HG02885 (cell line): ENCODE results near the gene NCF4.

Source experiments
- ATAC-seq: cut with Tn5 transposase; IDR thresholded peaks from one replicate; pipeline ENCODE4 v1.9.1; 2021; ENCODE audit warnings: mild to moderate bottlenecking; ENCODE audit not compliant: unreplicated experiment, poor library complexity

The NCF4 gene

GRCh38 chr22:36863281-36863680 lies 2.5 kb downstream of the NCF4 start:
- no peak for ATAC-seq

GRCh38 chr22:36863979-36864378 lies 3.2 kb downstream of the NCF4 start:
- ATAC-seq = no peak

GRCh38 chr22:36864454-36865215 lies 3.8 kb downstream of the NCF4 start:
- ATAC-seq = no peak

GRCh38 chr22:36865346-36865745 lies 4.5 kb downstream of the NCF4 start:
- ATAC-seq = no peak

GRCh38 chr22:36867695-36868094 lies 6.9 kb downstream of the NCF4 start:
- no peak for ATAC-seq

- ATAC-seq = no peak
Observed at GRCh38 chr22:36868546-36869181, 7.9 kb downstream of the NCF4 start.

- ATAC-seq = no peak
Observed at GRCh38 chr22:36870250-36870649, 9.4 kb downstream of the NCF4 start.

- no peak for ATAC-seq
Observed at GRCh38 chr22:36871669-36872081, 10.9 kb downstream of the NCF4 start.

- ATAC-seq = no peak
Observed at GRCh38 chr22:36872084-36872483, 11.3 kb downstream of the NCF4 start.

GRCh38 chr22:36872866-36873498 lies 12.2 kb downstream of the NCF4 start:
- no peak for ATAC-seq

- peak; percentile 75 for ATAC-seq
Observed at GRCh38 chr22:36873614-36874308, 13.0 kb downstream of the NCF4 start.

- ATAC-seq = no peak
Observed at GRCh38 chr22:36874309-36874696, 13.5 kb downstream of the NCF4 start.

GRCh38 chr22:36874736-36875135 lies 13.9 kb downstream of the NCF4 start:
- ATAC-seq = no peak

- ATAC-seq = no peak
Observed at GRCh38 chr22:36875741-36876140, 14.9 kb downstream of the NCF4 start.

GRCh38 chr22:36879775-36880174 lies 19.0 kb downstream of the NCF4 start:
- no peak for ATAC-seq

- ATAC-seq = no peak
Observed at GRCh38 chr22:36881504-36882245, 20.9 kb downstream of the NCF4 start.

- no peak for ATAC-seq
Observed at GRCh38 chr22:36884349-36885158, 23.7 kb downstream of the NCF4 start.

- ATAC-seq = no peak
Observed at GRCh38 chr22:36885474-36885873, 24.7 kb downstream of the NCF4 start.

GRCh38 chr22:36886016-36886415 lies 25.2 kb downstream of the NCF4 start:
- ATAC-seq = no peak
